B cell (primary cell): ENCODE measurements around the gene SUOX. TPM values are rescaled to one million over a fixed set of nuclear protein-coding genes. Genes with fewer than 3 reads are reported as not detected.

Source experiments
- ATAC-seq: fragments of 200-7000 bp; cut with Tn5 transposase; one replicate; pipeline ENCODE4 v1.10.0; 2021; ENCODE audit warnings: low read depth, mild to moderate bottlenecking, moderate number of reproducible peaks, moderate library complexity
- CTCF ChIA-PET: fragments of 350-600 bp; sonication (Branson Sonifier 250); formaldehyde crosslinking; loops from one replicate; lab custom pipeline; 2021; ENCODE audit warnings: antibody characterized with exemption, inconsistent platforms; lab: Charles Lee
- POLR2A ChIA-PET: fragments of 350-600 bp; sonication (Branson Sonifier 250); formaldehyde crosslinking; loops from one replicate; lab custom pipeline; 2021; ENCODE audit warnings: antibody characterized with exemption; lab: Charles Lee
- DNase-seq: peaks from one replicate; pipeline ENCODE4 v3.0.0; 2013
- H2AFZ ChIP-seq: 2 replicates; pipeline ENCODE4 v1.6.1; 2012; ENCODE audit warnings: mild to moderate bottlenecking, low read depth, low read length; ENCODE audit not compliant: insufficient read depth, poor library complexity, severe bottlenecking
- H3K27ac ChIP-seq, 2 donors: 1 replicate in 1 of 2; 2 replicates in 1 of 2; pipeline ENCODE4 v1.5.1; 2012 to 2013; ENCODE audit warnings: low read length in 2 of 2, mild to moderate bottlenecking in 2 of 2, moderate library complexity in 1 of 2
- H3K27me3 ChIP-seq, 4 experiments: fragments of 200-600 bp in 1 of 4; sonication (generic) in 1 of 4; replicated peaks in 1 of 4; 1 replicate in 2 of 4; 2 replicates in 2 of 4; pipeline versions ENCODE4 v1.6.1 to v1.7.0; 2013 to 2016; ENCODE audit warnings: low read length in 3 of 4, mild to moderate bottlenecking in 2 of 4, mixed read lengths in 1 of 4, moderate library complexity in 1 of 4; ENCODE audit not compliant: insufficient read depth in 4 of 4, control insufficient read depth in 3 of 4; ENCODE audit errors: control extremely low read depth in 1 of 4
- H3K36me3 ChIP-seq, 2 experiments: replicated peaks in 1 of 2; 1 replicate in 1 of 2; 2 replicates in 1 of 2; pipeline versions ENCODE4 v1.6.1 to v1.7.1; 2013; ENCODE audit warnings: low read length in 1 of 2; ENCODE audit not compliant: insufficient read depth in 2 of 2, control insufficient read depth in 1 of 2; ENCODE audit errors: control extremely low read depth in 1 of 2, extremely low read depth in 1 of 2
- H3K4me1 ChIP-seq, 2 donors: fragments of 200-600 bp in 1 of 2; sonication (generic) in 1 of 2; 1 replicate in 1 of 2; 2 replicates in 1 of 2; pipeline versions ENCODE4 v1.5.1 to v1.6.1; 2013 to 2017; ENCODE audit warnings: low read length in 2 of 2; ENCODE audit not compliant: control insufficient read depth in 2 of 2, insufficient read depth in 2 of 2
- H3K4me2 ChIP-seq: replicated peaks from 2 replicates; pipeline ENCODE3; 2012; ENCODE audit warnings: mild to moderate bottlenecking, low read depth, low read length; ENCODE audit not compliant: poor library complexity, severe bottlenecking
- H3K4me3 ChIP-seq, 5 experiments: fragments of 200-600 bp in 1 of 5; sonication (generic) in 1 of 5; 1 replicate in 3 of 5; 2 replicates in 2 of 5; pipeline versions ENCODE4 v1.5.1 to v1.7.0; 2011 to 2016; ENCODE audit warnings: low read length in 4 of 5, mild to moderate bottlenecking in 4 of 5, low read depth in 2 of 5, control low read depth in 1 of 5, moderate library complexity in 1 of 5; ENCODE audit not compliant: insufficient read depth in 1 of 5; ENCODE audit errors: control extremely low read depth in 1 of 5, extremely low read depth in 1 of 5
- H3K79me2 ChIP-seq: fragments of 200-600 bp; sonication (generic); one replicate; pipeline ENCODE4 v1.6.0; 2016; ENCODE audit warnings: low read length; ENCODE audit not compliant: control insufficient read depth, insufficient read depth
- H3K9ac ChIP-seq: fragments of 200-600 bp; sonication (generic); 2 replicates; pipeline ENCODE4 v1.6.1; 2017; ENCODE audit warnings: mild to moderate bottlenecking, low read length, moderate library complexity
- H3K9me3 ChIP-seq, 3 donors: one replicate each; pipeline versions ENCODE4 v1.6.1 to v1.7.1; 2013; ENCODE audit warnings: low read length in 2 of 3; ENCODE audit not compliant: control insufficient read depth in 2 of 3, insufficient read depth in 1 of 3; ENCODE audit errors: control extremely low read depth in 1 of 3
- H4K20me1 ChIP-seq: 2 replicates; pipeline ENCODE4 v1.6.0; 2012; ENCODE audit warnings: mild to moderate bottlenecking, low read length; ENCODE audit not compliant: insufficient read depth, control insufficient read depth, poor library complexity, severe bottlenecking
- H3K27ac Mint-ChIP-seq: one replicate; pipeline ENCODE4 v1.8.0; 2021; ENCODE audit warnings: mixed read lengths
- H3K27me3 Mint-ChIP-seq: one replicate; pipeline ENCODE4 v1.8.0; 2021; ENCODE audit warnings: mixed read lengths
- H3K4me1 Mint-ChIP-seq: one replicate; pipeline ENCODE4 v1.8.0; 2021; ENCODE audit warnings: mixed read lengths
- H3K4me3 Mint-ChIP-seq: one replicate; pipeline ENCODE4 v1.8.0; 2021; ENCODE audit warnings: mixed read lengths
- H3K9me3 Mint-ChIP-seq: one replicate; pipeline ENCODE4 v1.8.0; 2022; ENCODE audit warnings: mixed read lengths; ENCODE audit not compliant: insufficient read depth
- EZH2 ChIP-seq: IDR thresholded peaks from 2 replicates; pipeline ENCODE4 v1.6.1; 2012; ENCODE audit warnings: borderline replicate concordance, low read depth, mild to moderate bottlenecking, moderate library complexity, low read length; ENCODE audit not compliant: insufficient read depth, poor library complexity, severe bottlenecking
- WGBS: methylation state at CpG from one replicate; pipeline ENCODE4 v1.1.5; 2013; ENCODE audit warnings: missing lambda C conversion rate; ENCODE audit not compliant: insufficient coverage; 5-methylcytosine and 5-hydroxymethylcytosine counted together
- intact Hi-C: fragments of 100-400 bp; cut with micrococcal nuclease; formaldehyde crosslinking; loops from one replicate; pipeline ENCODE4 v1.10.0; 2022
- polyA plus RNA-seq: library from polyadenylated mRNA; depleted of rRNA; stranded (reverse); fragments of >200 nt; gene quantifications from 2 replicates; pipeline ENCODE4 v1.2.3, GENCODE V29; 2012
- total RNA-seq, 2 donors: library from RNA; stranded (reverse); fragments of 120-200 nt in 1 of 2; gene quantifications; 1 replicate in 1 of 2; 2 replicates in 1 of 2; pipeline versions ENCODE4 v1.2.3 to v1.2.4, GENCODE V29; 2013 to 2022
- TF ChIP-seq, protein P1 (sequence below): fragments of 200-600 bp; IDR thresholded peaks from one replicate; pipeline ENCODE4 v1.8.0; 2022; ENCODE audit warnings: antibody characterized with exemption, mild to moderate bottlenecking

Gene SUOX
- total and polyA plus RNA-seq, 2 donors (not counting 1 experiment from before 2014, with no cell fraction given), result 3.1 to 7.5 TPM

DNA sequence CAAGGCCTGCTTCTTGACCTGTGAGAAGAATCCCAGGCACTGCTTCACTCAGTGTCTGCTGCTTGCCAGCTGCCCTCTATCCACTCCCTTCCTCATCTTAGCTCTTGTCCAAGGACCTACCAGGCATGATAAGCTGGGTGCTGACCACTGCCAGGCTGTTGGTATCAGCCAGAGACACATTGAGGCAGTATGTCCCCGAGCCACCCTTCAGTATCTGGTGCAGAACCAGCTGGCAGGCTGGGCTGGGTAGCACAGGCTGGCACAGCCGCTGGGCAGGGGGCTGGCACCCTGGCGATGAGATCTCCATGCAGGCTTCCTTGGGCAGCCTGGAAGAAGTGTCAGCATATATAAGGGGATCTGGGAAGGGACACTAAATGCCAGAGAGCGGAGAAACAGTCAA is 41.7 kb upstream of the SUOX start:
- Mint-ChIP-seq H3K9me3 (no peaks in the 10 kb centered on the region), H3K27ac (peak overlapping the region; percentile 46), H3K4me1 (no peaks in the 10 kb centered on the region), H3K27me3 (no peaks in the 10 kb centered on the region), H3K4me3 (no peak overlapping the region)
- POLR2A ChIA-PET, result no interaction called here
- H2AFZ ChIP-seq, result no peak overlapping the region
- peaks cover 22 to 38% of the 10 kb centered on the region in 2 experiments for H3K36me3 ChIP-seq
- ATAC-seq (no peak), DNase-seq (no peak)
- peaks cover 6% of the 10 kb centered on the region for H4K20me1 ChIP-seq
- H3K9me3 ChIP-seq, result no peaks in the 10 kb centered on the region
- no peaks in the 10 kb centered on the region for H3K4me1 ChIP-seq
- no peak overlapping the region for H3K9ac ChIP-seq
- peaks cover 2% of the 10 kb centered on the region for H3K79me2 ChIP-seq
- CTCF ChIA-PET, result interaction anchor here (0.6 to 1.9 kb wide), 5 partner anchors 19 to 745 kb away, joined by 3 to 6 read pairs (median 3); no protein-coding TSS in a partner anchor
- intact Hi-C loops, result no loop called here
- 95% methylated on average over 4 of the region's 4 CpGs for WGBS
- TF ChIP-seq, protein P1, sequence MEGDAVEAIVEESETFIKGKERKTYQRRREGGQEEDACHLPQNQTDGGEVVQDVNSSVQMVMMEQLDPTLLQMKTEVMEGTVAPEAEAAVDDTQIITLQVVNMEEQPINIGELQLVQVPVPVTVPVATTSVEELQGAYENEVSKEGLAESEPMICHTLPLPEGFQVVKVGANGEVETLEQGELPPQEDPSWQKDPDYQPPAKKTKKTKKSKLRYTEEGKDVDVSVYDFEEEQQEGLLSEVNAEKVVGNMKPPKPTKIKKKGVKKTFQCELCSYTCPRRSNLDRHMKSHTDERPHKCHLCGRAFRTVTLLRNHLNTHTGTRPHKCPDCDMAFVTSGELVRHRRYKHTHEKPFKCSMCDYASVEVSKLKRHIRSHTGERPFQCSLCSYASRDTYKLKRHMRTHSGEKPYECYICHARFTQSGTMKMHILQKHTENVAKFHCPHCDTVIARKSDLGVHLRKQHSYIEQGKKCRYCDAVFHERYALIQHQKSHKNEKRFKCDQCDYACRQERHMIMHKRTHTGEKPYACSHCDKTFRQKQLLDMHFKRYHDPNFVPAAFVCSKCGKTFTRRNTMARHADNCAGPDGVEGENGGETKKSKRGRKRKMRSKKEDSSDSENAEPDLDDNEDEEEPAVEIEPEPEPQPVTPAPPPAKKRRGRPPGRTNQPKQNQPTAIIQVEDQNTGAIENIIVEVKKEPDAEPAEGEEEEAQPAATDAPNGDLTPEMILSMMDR, result no peak
- no peak for TF ChIP-seq EZH2
- H3K4me2 ChIP-seq, result no peak overlapping the region
- no peak overlapping the region for H3K27ac ChIP-seq
- no peaks in the 10 kb centered on the region for H3K27me3 ChIP-seq
- H3K4me3 ChIP-seq, result no peak overlapping the region

DNA sequence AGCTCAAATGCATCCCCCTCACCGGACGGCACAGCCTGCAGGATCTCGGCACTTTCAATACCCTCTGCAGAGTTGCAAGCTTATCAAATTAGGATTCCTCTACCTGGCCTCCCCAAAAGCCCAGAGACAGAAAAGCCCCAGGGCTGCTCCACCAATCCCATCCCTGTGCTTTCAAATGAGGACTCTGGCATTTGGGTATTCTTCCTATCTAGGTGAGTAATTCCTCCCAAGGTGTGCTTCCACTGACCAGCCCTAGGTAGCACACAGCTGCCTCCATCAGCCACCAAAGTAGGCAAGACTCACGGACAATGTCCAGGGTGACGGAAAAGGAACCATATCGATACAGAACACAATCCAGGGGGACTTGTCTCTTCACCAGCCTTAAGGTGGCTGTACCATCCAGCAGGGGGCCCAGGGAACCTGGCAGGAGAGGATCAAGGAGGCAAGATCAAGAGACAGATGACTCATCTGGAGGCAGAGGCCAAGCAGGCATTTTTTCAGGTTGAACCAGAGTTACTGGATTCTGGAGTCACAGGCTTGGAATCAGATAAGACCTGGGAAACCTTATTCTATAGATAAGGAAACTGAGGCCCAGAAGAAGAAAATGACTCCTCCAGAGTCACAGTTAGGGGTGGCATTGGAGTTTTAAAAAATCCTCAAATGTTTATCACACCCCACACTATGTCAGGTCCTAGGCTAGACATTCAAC is 41.1 kb upstream of the SUOX start:
- H3K4me3 ChIP-seq, result no peak overlapping the region
- H3K9ac ChIP-seq, result no peak overlapping the region

More for the DNA sequence above, 41.1 kb upstream of the SUOX start:
- H4K20me1 ChIP-seq, result peaks cover 6% of the 10 kb centered on the region
- no peaks in the 10 kb centered on the region for H3K79me2 ChIP-seq
- Mint-ChIP-seq H3K9me3 (no peaks in the 10 kb centered on the region), H3K27me3 (no peaks in the 10 kb centered on the region), H3K4me1 (no peaks in the 10 kb centered on the region), H3K27ac (peak overlapping the region; percentile 33), H3K4me3 (no peak overlapping the region)
- H3K36me3 ChIP-seq, result peaks cover 21 to 38% of the 10 kb centered on the region in 2 experiments
- H3K4me2 ChIP-seq, result no peak overlapping the region
- 95% methylated on average over 6 of the region's 6 CpGs for WGBS
- DNase-seq, result no peak
- H3K27me3 ChIP-seq, result no peaks in the 10 kb centered on the region
- POLR2A ChIA-PET, result interaction anchor here (0.6 kb wide), 1 partner anchor 30 kb away, joined by 5 read pairs; no protein-coding TSS in a partner anchor
- no peak overlapping the region for H3K27ac ChIP-seq
- CTCF ChIA-PET, result interaction anchor here (0.6 to 1.9 kb wide), 6 partner anchors 19 to 745 kb away, joined by 3 to 6 read pairs (median 4); no protein-coding TSS in a partner anchor
- TF ChIP-seq EZH2, result no peak
- TF ChIP-seq, protein P1, result no peak
- peak; percentile 43 for ATAC-seq
- intact Hi-C loops, result no loop called here
- no peaks in the 10 kb centered on the region for H3K4me1 ChIP-seq
- no peak overlapping the region for H2AFZ ChIP-seq
- no peaks in the 10 kb centered on the region for H3K9me3 ChIP-seq
